Neural cell (in vitro differentiated cells): ENCODE measurements around the gene GALE. TPM values are rescaled to one million over a fixed set of nuclear protein-coding genes. Genes with fewer than 3 reads are reported as not detected.

Source experiments
- H2AFZ ChIP-seq: fragments of 200-600, 300-800 bp; sonication (generic), shearing (Covaris generic); 2 replicates; pipeline ENCODE4 v1.6.0; 2014; ENCODE audit warnings: low read depth, mild to moderate bottlenecking, antibody characterized with exemption, low read length, moderate library complexity
- H3F3A ChIP-seq: fragments of 200-600 bp; shearing (Covaris generic); 2 replicates; pipeline ENCODE4 v1.6.1; 2016; ENCODE audit warnings: mild to moderate bottlenecking, moderate library complexity, mixed read lengths, antibody characterized with exemption, low read length; ENCODE audit not compliant: insufficient read depth, poor library complexity, severe bottlenecking
- H3K27ac ChIP-seq: fragments of 200-600, 300-800 bp; sonication (generic), shearing (Covaris generic); 2 replicates; pipeline ENCODE4 v1.5.1; 2014; ENCODE audit warnings: mild to moderate bottlenecking, low read length, moderate library complexity
- H3K27me3 ChIP-seq: fragments of 300-800, 200-600 bp; sonication (generic), shearing (Covaris generic); 2 replicates; pipeline ENCODE4 v1.6.0; 2014; ENCODE audit warnings: mild to moderate bottlenecking, low read depth, low read length, moderate library complexity; ENCODE audit not compliant: insufficient read depth
- H3K36me3 ChIP-seq: fragments of 300-800, 200-600 bp; sonication (generic), shearing (Covaris generic); 2 replicates; pipeline ENCODE4 v1.5.1; 2014; ENCODE audit warnings: mild to moderate bottlenecking, antibody characterized with exemption, low read length, moderate library complexity; ENCODE audit not compliant: insufficient read depth
- H3K4me2 ChIP-seq: fragments of 300-800, 200-600 bp; sonication (generic), shearing (Covaris generic); 2 replicates; pipeline ENCODE4 v1.6.0; 2014; ENCODE audit warnings: mild to moderate bottlenecking, low read length
- H3K4me3 ChIP-seq: fragments of 300-800, 200-600 bp; sonication (generic), shearing (Covaris generic); 2 replicates; pipeline ENCODE4 v1.5.1; 2014; ENCODE audit warnings: mild to moderate bottlenecking, low read length, moderate library complexity
- H3K79me2 ChIP-seq: fragments of 200-600 bp; shearing (Covaris generic); replicated peaks from 2 replicates; pipeline ENCODE4 v1.6.0; 2014; ENCODE audit warnings: mild to moderate bottlenecking, low read length, moderate library complexity; ENCODE audit not compliant: insufficient read depth
- H3K9ac ChIP-seq: fragments of 300-800, 200-600 bp; sonication (generic), shearing (Covaris generic); 2 replicates; pipeline ENCODE4 v1.6.1; 2016; ENCODE audit warnings: mild to moderate bottlenecking, low read length, mixed read lengths
- H3K9me2 ChIP-seq: fragments of 200-600 bp; shearing (Covaris generic); 2 replicates; pipeline ENCODE4 v1.6.1; 2016; ENCODE audit warnings: mild to moderate bottlenecking, low read length, mixed read lengths; ENCODE audit not compliant: insufficient read depth
- H3K9me3 ChIP-seq: fragments of 200-600, 300-800 bp; sonication (generic), shearing (Covaris generic); 2 replicates; pipeline ENCODE4 v1.6.1; 2016; ENCODE audit warnings: mild to moderate bottlenecking, mixed run types, low read length, moderate library complexity, mixed read lengths
- H4K20me1 ChIP-seq: fragments of 200-600 bp; shearing (Covaris generic); 2 replicates; pipeline ENCODE4 v1.6.1; 2016; ENCODE audit warnings: mild to moderate bottlenecking, mixed run types; ENCODE audit not compliant: insufficient read depth
- CTCF ChIP-seq: fragments of 450-650 bp; IDR thresholded peaks from 2 replicates; pipeline ENCODE4 v1.5.1; 2014; ENCODE audit warnings: antibody characterized with exemption, mild to moderate bottlenecking, moderate library complexity; ENCODE audit not compliant: poor library complexity, severe bottlenecking
- EP300 ChIP-seq: fragments of 450-650 bp; conservative IDR thresholded peaks from 2 replicates; pipeline ENCODE4 v1.6.1; 2014; ENCODE audit warnings: antibody characterized with exemption, mild to moderate bottlenecking, moderate library complexity; ENCODE audit not compliant: poor library complexity, severe bottlenecking
- EZH2 ChIP-seq: fragments of 200-600, 300-800 bp; shearing (Covaris generic), sonication (generic); IDR thresholded peaks from 2 replicates; pipeline ENCODE4 v1.6.1; 2014; ENCODE audit warnings: antibody characterized with exemption, low read length, borderline replicate concordance, mild to moderate bottlenecking; ENCODE audit not compliant: insufficient read depth, poor library complexity, severe bottlenecking
- MXI1 ChIP-seq: fragments of 450-650 bp; conservative IDR thresholded peaks from 2 replicates; pipeline ENCODE4 v1.6.1; 2014; ENCODE audit warnings: antibody characterized with exemption, mild to moderate bottlenecking; ENCODE audit not compliant: poor library complexity, severe bottlenecking
- POLR2AphosphoS5 ChIP-seq: IDR thresholded peaks from 2 replicates; pipeline ENCODE4 v1.6.1; 2012
- RAD21 ChIP-seq: fragments of 450-650 bp; conservative IDR thresholded peaks from 2 replicates; pipeline ENCODE4 v1.6.1; 2014; ENCODE audit warnings: antibody characterized with exemption, mild to moderate bottlenecking, moderate library complexity
- REST ChIP-seq: IDR thresholded peaks from 2 replicates; pipeline ENCODE4 v1.6.1; 2012; ENCODE audit warnings: borderline replicate concordance
- SMC3 ChIP-seq: fragments of 450-650 bp; conservative IDR thresholded peaks from 2 replicates; pipeline ENCODE4 v1.6.1; 2014; ENCODE audit warnings: antibody characterized with exemption, mild to moderate bottlenecking, moderate library complexity; ENCODE audit not compliant: poor library complexity
- TAF1 ChIP-seq: IDR thresholded peaks from 2 replicates; pipeline ENCODE4 v1.6.1; 2012; ENCODE audit warnings: low read depth
- polyA plus RNA-seq: library from polyadenylated mRNA; depleted of rRNA; stranded (reverse); fragments of >200 nt; gene quantifications from 2 replicates; pipeline ENCODE4 v1.2.3, GENCODE V29; 2014

GALE gene
- polyA plus RNA-seq, 1 donor from 2014 or later: 109 TPM

GRCh38 chr1:23824711-23825075 is 24.1 kb upstream of the GALE start:
- Histone ChIP-seq H3K9ac (peak overlapping the region; percentile 91), H3K79me2 (no peaks in the 10 kb centered on the region), H3K9me2 (no peaks in the 10 kb centered on the region), H3F3A (no peaks in the 10 kb centered on the region), H4K20me1 (no peaks in the 10 kb centered on the region), H3K4me2 (peak overlapping the region; percentile 88), H2AFZ (peak overlapping the region; percentile 93), H3K27me3 (no peaks in the 10 kb centered on the region), H3K27ac (peak overlapping the region; percentile 84), H3K9me3 (no peaks in the 10 kb centered on the region), H3K36me3 (no peaks in the 10 kb centered on the region), H3K4me3 (peak overlapping the region; percentile 89)
- no peak for TF ChIP-seq SMC3
- TF ChIP-seq EZH2: no peak
- no peak for TF ChIP-seq REST
- no peak for TF ChIP-seq RAD21
- no peak for TF ChIP-seq MXI1
- no peak for TF ChIP-seq CTCF
- TF ChIP-seq EP300: no peak
- TF ChIP-seq POLR2AphosphoS5: no peak
- no peak for TF ChIP-seq TAF1

GRCh38 chr1:23823767-23824166 is 23.2 kb upstream of the GALE start:
- Histone ChIP-seq H3K36me3 (no peaks in the 10 kb centered on the region), H3F3A (no peaks in the 10 kb centered on the region), H3K27me3 (no peaks in the 10 kb centered on the region), H3K9me3 (no peaks in the 10 kb centered on the region), H3K79me2 (no peaks in the 10 kb centered on the region), H3K4me3 (peak overlapping the region; percentile 89), H3K9ac (no peak overlapping the region), H4K20me1 (no peaks in the 10 kb centered on the region), H3K9me2 (no peaks in the 10 kb centered on the region), H3K27ac (no peak overlapping the region), H3K4me2 (no peak overlapping the region), H2AFZ (no peak overlapping the region)
- no peak for TF ChIP-seq EP300

GRCh38 chr1:23817633-23818032 is 17.1 kb upstream of the GALE start:
- no peaks in the 10 kb centered on the region for H3K79me2 ChIP-seq
- no peaks in the 10 kb centered on the region for H3K9me3 ChIP-seq
- no peaks in the 10 kb centered on the region for H3K36me3 ChIP-seq
- no peaks in the 10 kb centered on the region for H3K9me2 ChIP-seq
- H4K20me1 ChIP-seq: no peaks in the 10 kb centered on the region
- TF ChIP-seq MXI1: no peak
- no peak for TF ChIP-seq EP300
- TF ChIP-seq REST: no peak
- TF ChIP-seq SMC3: no peak
- TF ChIP-seq EZH2: no peak
- TF ChIP-seq CTCF: no peak
- no peak for TF ChIP-seq TAF1
- no peak for TF ChIP-seq POLR2AphosphoS5
- TF ChIP-seq RAD21: no peak
- H3K4me3 ChIP-seq: no peak overlapping the region
- H3K4me2 ChIP-seq: no peak overlapping the region
- H3K9ac ChIP-seq: no peak overlapping the region
- H2AFZ ChIP-seq: no peak overlapping the region
- H3F3A ChIP-seq: no peaks in the 10 kb centered on the region
- H3K27ac ChIP-seq: no peak overlapping the region
- H3K27me3 ChIP-seq: no peaks in the 10 kb centered on the region
